ENCODE results near the gene ATF6.

GRCh38 chr1:161740921-161741320 lies 25.2 kb upstream of the ATF6 start:
- TF ChIP-seq POLR2AphosphoS5 (IDR thresholded peaks at IDR 0.05; ENCODE audit: borderline replicate concordance, low read depth, low read length) (no peak), EZH2 (IDR thresholded peaks at IDR 0.05) (no peak), FOXP2 (optimal IDR thresholded peaks at IDR 0.05; ENCODE audit: control extremely low read depth, extremely low read length, insufficient read depth) (no peak)
